Measurements from ENCODE around the gene TNS2.

DNA sequence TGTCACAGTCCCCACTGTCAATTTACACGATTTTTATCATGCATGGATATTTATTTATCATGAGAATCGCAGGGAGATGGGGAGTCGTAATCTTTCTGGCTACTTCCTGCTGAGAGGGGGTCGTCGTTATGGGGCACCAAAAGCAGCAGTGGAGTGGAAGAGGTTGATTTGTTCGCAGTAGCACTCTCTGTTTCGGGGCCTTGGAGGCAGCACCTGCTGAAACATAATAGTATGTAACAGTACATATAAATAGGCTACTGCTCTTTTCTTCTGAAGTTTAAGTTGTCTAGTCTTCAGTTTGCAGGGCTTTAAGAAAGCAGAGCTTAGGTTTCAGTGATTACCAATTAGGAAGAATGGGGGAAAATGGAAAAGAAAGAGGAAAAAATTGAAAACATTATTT, 57.3 kb downstream of the TNS2 start:
- TF ChIP-seq, protein P1, sequence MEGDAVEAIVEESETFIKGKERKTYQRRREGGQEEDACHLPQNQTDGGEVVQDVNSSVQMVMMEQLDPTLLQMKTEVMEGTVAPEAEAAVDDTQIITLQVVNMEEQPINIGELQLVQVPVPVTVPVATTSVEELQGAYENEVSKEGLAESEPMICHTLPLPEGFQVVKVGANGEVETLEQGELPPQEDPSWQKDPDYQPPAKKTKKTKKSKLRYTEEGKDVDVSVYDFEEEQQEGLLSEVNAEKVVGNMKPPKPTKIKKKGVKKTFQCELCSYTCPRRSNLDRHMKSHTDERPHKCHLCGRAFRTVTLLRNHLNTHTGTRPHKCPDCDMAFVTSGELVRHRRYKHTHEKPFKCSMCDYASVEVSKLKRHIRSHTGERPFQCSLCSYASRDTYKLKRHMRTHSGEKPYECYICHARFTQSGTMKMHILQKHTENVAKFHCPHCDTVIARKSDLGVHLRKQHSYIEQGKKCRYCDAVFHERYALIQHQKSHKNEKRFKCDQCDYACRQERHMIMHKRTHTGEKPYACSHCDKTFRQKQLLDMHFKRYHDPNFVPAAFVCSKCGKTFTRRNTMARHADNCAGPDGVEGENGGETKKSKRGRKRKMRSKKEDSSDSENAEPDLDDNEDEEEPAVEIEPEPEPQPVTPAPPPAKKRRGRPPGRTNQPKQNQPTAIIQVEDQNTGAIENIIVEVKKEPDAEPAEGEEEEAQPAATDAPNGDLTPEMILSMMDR (IDR thresholded peaks at IDR 0.05) = no peak
- no peak for TF ChIP-seq POLR2A (IDR thresholded peaks at IDR 0.05; ENCODE audit: low read depth)
- no peak for TF ChIP-seq EP300 (IDR thresholded peaks at IDR 0.05)
- no peak for TF ChIP-seq POLR2AphosphoS5 (IDR thresholded peaks at IDR 0.05)

Measured in esophagus muscularis mucosa (tissue), 4 donors.